Fibroblast of lung (primary cell): ENCODE measurements around the gene LPCAT1. TPM values are rescaled to one million over a fixed set of nuclear protein-coding genes. Genes with fewer than 3 reads are reported as not detected.

Experiments used
- DNase-seq, 2 donors: peaks; one replicate each; pipeline versions ENCODE4 v3.0.0 to v3.0.0-alpha.2; 2010; ENCODE audit warnings: low read depth in 2 of 2
- H2AFZ ChIP-seq: 2 replicates; pipeline ENCODE4 v1.5.1; 2012; ENCODE audit warnings: low read length, control low read depth, inconsistent platforms
- H3K27ac ChIP-seq: 2 replicates; pipeline ENCODE4 v1.5.1; 2011; ENCODE audit warnings: low read length, control low read depth; ENCODE audit not compliant: insufficient read depth
- H3K27me3 ChIP-seq: 2 replicates; pipeline ENCODE4 v1.5.1; 2011; ENCODE audit warnings: mild to moderate bottlenecking, low read length; ENCODE audit not compliant: control insufficient read depth, insufficient read depth
- H3K36me3 ChIP-seq: 2 replicates; pipeline ENCODE4 v1.5.1; 2011; ENCODE audit warnings: low read length; ENCODE audit not compliant: control insufficient read depth, insufficient read depth
- H3K4me1 ChIP-seq: 2 replicates; pipeline ENCODE4 v1.5.1; 2011; ENCODE audit warnings: low read length; ENCODE audit not compliant: control insufficient read depth, insufficient read depth; ENCODE audit errors: extremely low read depth
- H3K4me2 ChIP-seq: 2 replicates; pipeline ENCODE4 v1.5.1; 2011; ENCODE audit warnings: low read length, control low read depth; ENCODE audit not compliant: insufficient read depth; ENCODE audit errors: extremely low read depth
- H3K4me3 ChIP-seq, 4 experiments: fragments of 200-600 bp in 1 of 4; sonication (generic) in 1 of 4; replicated peaks in 1 of 4; 2 replicates each; pipeline ENCODE4 v1.5.1; 2011 to 2016; ENCODE audit warnings: low read length in 4 of 4, low read depth in 3 of 4, mild to moderate bottlenecking in 3 of 4, control low read depth in 2 of 4, inconsistent platforms in 1 of 4, mixed read lengths in 1 of 4; ENCODE audit not compliant: insufficient read depth in 1 of 4; ENCODE audit errors: control extremely low read depth in 1 of 4
- H3K79me2 ChIP-seq: 2 replicates; pipeline ENCODE4 v1.5.1; 2012; ENCODE audit warnings: mild to moderate bottlenecking, low read length, inconsistent platforms; ENCODE audit not compliant: control insufficient read depth, insufficient read depth
- H3K9ac ChIP-seq: 2 replicates; pipeline ENCODE4 v1.5.1; 2011; ENCODE audit warnings: mild to moderate bottlenecking, low read length, control low read depth; ENCODE audit not compliant: insufficient read depth
- H3K9me3 ChIP-seq: 2 replicates; pipeline ENCODE4 v1.5.1; 2012; ENCODE audit warnings: low read depth, low read length; ENCODE audit not compliant: control insufficient read depth, insufficient read depth
- H4K20me1 ChIP-seq: 2 replicates; pipeline ENCODE4 v1.5.1; 2011; ENCODE audit warnings: low read length; ENCODE audit not compliant: control insufficient read depth, insufficient read depth; ENCODE audit errors: extremely low read depth
- EZH2 ChIP-seq: IDR thresholded peaks from 2 replicates; pipeline ENCODE4 v1.5.1; 2012; ENCODE audit warnings: low read length, control low read depth, mild to moderate bottlenecking; ENCODE audit errors: missing control alignments
- polyA plus RNA-seq, 2 donors: library from polyadenylated mRNA; depleted of rRNA in 1 of 2; stranded (reverse) in 1 of 2; unstranded in 1 of 2; fragments of >200 nt; gene quantifications; 2 replicates each; pipeline ENCODE4 v1.2.1, GENCODE V29; 2011 to 2012; ENCODE audit warnings: missing spikeins in 1 of 2
- total RNA-seq: library from RNA; depleted of rRNA; stranded (reverse); fragments of >200 nt; gene quantifications from 2 replicates; pipeline ENCODE4 v1.2.1, GENCODE V29; 2014
- TF ChIP-seq, protein P1 (sequence below), 2 donors: IDR thresholded peaks in 1 of 2; conservative IDR thresholded peaks in 1 of 2; 1 replicate in 1 of 2; 2 replicates in 1 of 2; pipeline ENCODE4 v1.5.1; 2011 to 2012; ENCODE audit warnings: low read length in 2 of 2, control low read depth in 1 of 2, inconsistent platforms in 1 of 2, low read depth in 1 of 2, mild to moderate bottlenecking in 1 of 2

Gene LPCAT1
- total and polyA plus RNA-seq, 2 donors (not counting 1 experiment from before 2014, with no cell fraction given), result 50.8 to 65.2 TPM

DNA sequence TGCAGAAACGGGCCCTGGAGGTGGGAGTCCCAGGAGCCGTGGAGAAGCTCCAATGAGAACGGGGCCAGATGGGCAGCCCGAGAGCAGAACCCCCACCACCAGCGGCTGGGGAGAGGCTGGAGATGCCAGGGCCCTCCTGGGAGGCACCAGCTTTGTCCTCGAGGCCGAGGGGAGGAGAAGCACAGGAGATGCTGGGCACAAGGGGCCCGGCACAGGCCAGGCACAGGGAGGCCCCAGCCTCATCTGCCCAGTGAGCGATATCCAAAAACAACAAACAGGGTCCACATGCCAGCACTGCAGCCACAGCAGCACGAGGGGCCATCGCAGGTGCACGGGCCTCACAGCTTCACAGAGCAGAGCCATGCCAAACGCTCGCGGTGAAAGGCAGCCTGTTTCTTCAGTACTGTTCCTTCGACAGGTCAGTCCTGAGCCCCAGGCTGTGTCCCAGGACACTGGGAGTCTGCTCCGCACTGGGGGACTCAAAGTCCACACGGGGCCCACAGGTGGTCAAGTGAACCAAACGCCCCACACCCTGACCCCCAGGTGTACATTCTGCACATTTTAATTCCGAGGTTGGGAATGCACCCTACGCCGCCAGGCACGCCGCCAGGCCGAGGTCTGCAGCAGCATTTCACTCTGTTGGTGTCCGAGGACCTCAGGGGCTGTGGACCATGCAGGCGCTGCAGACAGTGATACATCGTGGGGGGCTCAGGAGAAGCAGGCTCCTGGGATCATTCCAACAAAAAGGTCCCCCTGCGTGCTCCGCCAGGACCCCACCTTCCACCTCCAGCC, 9.5 kb downstream of the LPCAT1 start:
- Histone ChIP-seq H3K4me2 (no peak overlapping the region), H4K20me1 (peaks cover 6% of the 10 kb centered on the region), H3K79me2 (peaks cover 73% of the 10 kb centered on the region), H3K9ac (no peak overlapping the region), H3K27me3 (no peaks in the 10 kb centered on the region), H2AFZ (no peak overlapping the region), H3K36me3 (peaks cover 25% of the 10 kb centered on the region), H3K9me3 (no peaks in the 10 kb centered on the region), H3K27ac (no peak overlapping the region), H3K4me1 (peaks cover 30% of the 10 kb centered on the region), H3K4me3 (no peak overlapping the region)
- no peak for DNase-seq
- no peak for TF ChIP-seq EZH2
- TF ChIP-seq, protein P1, sequence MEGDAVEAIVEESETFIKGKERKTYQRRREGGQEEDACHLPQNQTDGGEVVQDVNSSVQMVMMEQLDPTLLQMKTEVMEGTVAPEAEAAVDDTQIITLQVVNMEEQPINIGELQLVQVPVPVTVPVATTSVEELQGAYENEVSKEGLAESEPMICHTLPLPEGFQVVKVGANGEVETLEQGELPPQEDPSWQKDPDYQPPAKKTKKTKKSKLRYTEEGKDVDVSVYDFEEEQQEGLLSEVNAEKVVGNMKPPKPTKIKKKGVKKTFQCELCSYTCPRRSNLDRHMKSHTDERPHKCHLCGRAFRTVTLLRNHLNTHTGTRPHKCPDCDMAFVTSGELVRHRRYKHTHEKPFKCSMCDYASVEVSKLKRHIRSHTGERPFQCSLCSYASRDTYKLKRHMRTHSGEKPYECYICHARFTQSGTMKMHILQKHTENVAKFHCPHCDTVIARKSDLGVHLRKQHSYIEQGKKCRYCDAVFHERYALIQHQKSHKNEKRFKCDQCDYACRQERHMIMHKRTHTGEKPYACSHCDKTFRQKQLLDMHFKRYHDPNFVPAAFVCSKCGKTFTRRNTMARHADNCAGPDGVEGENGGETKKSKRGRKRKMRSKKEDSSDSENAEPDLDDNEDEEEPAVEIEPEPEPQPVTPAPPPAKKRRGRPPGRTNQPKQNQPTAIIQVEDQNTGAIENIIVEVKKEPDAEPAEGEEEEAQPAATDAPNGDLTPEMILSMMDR (conservative IDR thresholded peaks at IDR 0.05 in 1 of 2, IDR thresholded peaks at IDR 0.05 in 1 of 2; ENCODE audit: low read depth in 1 of 2, low read length in 2 of 2), result no peak

DNA sequence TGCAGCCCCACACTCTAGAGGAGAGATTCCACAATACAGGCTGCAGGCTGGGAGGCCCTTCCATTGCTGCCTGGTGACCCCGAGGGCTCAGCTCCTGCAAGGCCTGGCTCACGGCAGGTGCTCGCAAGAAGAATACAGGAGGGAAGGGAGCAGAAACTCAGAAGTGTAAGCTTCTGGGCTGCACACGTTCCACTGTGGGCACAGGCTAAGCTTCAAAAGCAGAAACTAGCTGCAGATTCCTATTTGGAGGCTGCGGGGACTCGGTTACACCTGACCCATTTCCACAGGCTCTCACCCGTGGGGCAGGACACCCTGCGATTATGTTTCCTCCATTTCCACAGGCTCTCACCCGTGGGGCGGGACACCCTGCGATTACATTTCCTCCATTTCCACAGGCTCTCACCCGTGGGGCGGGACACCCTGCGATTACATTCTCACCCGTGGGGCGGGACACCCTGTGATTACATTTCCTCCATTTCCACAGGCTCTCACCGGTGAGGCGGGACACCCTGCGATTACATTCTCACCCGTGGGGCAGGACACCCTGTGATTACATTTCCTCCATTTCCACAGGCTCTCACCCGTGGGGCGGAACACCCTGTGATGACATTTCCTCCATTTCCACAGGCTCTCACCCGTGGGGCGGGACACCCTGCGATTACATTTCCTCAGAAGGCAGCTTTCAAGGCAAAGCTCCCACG, 10.3 kb downstream of the LPCAT1 start:
- Histone ChIP-seq H3K4me3 (no peak overlapping the region), H3K4me2 (no peak overlapping the region), H3K9me3 (no peaks in the 10 kb centered on the region), H2AFZ (no peak overlapping the region), H3K4me1 (peaks cover 30% of the 10 kb centered on the region), H3K36me3 (peaks cover 23% of the 10 kb centered on the region), H3K9ac (no peak overlapping the region), H3K27ac (no peak overlapping the region), H4K20me1 (peaks cover 6% of the 10 kb centered on the region), H3K27me3 (no peaks in the 10 kb centered on the region), H3K79me2 (peaks cover 71% of the 10 kb centered on the region)
- TF ChIP-seq, protein P1 (conservative IDR thresholded peaks at IDR 0.05 in 1 of 2, IDR thresholded peaks at IDR 0.05 in 1 of 2; ENCODE audit: low read depth in 1 of 2, low read length in 2 of 2), result no peak
- no peak for TF ChIP-seq EZH2
- no peak for DNase-seq

DNA sequence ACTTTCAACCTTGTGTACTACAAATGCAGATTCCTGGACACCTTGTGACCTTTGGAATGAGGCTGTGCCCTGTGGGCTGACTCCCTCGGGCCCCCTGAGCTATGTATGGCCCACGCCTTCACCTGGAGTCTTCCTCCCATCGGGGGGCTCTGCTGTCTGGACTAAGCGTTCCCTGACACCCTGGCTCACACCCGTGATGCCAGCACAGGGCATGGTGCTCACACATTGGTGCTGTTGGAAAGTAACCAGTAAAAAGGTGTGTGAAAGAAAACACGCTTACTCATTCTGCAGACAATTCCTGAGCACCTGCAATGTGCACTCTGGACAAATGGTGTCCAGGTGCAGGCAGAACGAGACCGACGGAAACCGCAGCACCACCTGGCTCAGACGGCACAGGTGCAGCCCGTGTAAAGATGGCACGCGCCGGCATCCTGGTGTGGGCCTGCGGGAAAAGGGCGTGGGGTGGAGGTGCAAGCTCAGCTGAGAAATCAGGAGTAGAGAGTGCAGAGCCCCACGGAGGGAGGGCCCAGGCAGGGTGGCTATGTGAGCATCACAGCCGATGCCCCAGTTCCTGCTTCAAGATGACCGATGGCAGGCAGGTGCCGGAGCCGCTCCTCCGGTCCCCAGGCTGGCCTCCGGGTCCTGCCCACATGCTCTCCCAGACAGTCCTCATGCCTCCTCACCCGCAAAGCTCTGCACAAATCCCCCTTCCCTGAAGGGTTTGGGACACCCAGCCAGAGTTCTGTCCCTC, 11.0 kb downstream of the LPCAT1 start:
- Histone ChIP-seq H3K27me3 (no peaks in the 10 kb centered on the region), H3K9ac (no peak overlapping the region), H2AFZ (no peak overlapping the region), H3K4me2 (peak overlapping the region; percentile 15), H3K9me3 (no peaks in the 10 kb centered on the region), H4K20me1 (peaks cover 6% of the 10 kb centered on the region), H3K4me3 (no peak overlapping the region), H3K36me3 (peaks cover 22% of the 10 kb centered on the region), H3K27ac (peak overlapping the region; percentile 80), H3K4me1 (peaks cover 27% of the 10 kb centered on the region), H3K79me2 (peaks cover 75% of the 10 kb centered on the region)
- DNase-seq, result no peak
- TF ChIP-seq EZH2, result no peak
- TF ChIP-seq, protein P1 (conservative IDR thresholded peaks at IDR 0.05 in 1 of 2, IDR thresholded peaks at IDR 0.05 in 1 of 2; ENCODE audit: low read depth in 1 of 2, low read length in 2 of 2), result no peak
